MV-4-11 (cell line): ENCODE results near the gene CRELD2.

ENCODE experiments used
- DNase-seq: peaks from one replicate; lab custom pipeline; 2025; lab: John Stamatoyannopoulos, UW

The CRELD2 gene

DNA sequence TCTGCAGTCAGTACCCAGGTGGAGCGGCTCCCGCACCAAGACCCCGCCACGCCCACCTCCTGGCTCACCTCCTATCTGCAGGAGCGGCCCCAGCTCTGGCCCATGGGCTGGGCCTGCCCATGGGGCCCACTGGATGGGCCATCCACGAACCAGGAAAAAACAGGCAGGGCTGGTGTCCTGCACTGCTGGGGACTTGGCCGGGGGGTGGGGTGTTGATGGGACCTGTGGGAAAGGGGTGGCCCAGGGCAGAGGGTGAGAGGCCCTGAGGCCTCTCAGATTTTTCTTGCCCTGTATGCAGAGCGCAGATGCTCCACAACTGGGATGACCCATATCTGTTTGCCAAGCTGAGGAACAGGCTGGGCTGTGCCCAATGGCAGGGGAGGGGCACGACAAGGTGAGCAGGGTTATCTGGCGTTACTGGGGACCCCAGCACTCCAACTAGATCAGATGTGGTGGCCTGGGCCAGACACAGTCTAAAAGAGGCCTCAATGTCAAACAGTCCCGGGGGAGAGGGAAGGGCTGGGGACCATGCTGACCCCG lies 39.5 kb downstream of the CRELD2 start:
- DNase-seq, result no peak

DNA sequence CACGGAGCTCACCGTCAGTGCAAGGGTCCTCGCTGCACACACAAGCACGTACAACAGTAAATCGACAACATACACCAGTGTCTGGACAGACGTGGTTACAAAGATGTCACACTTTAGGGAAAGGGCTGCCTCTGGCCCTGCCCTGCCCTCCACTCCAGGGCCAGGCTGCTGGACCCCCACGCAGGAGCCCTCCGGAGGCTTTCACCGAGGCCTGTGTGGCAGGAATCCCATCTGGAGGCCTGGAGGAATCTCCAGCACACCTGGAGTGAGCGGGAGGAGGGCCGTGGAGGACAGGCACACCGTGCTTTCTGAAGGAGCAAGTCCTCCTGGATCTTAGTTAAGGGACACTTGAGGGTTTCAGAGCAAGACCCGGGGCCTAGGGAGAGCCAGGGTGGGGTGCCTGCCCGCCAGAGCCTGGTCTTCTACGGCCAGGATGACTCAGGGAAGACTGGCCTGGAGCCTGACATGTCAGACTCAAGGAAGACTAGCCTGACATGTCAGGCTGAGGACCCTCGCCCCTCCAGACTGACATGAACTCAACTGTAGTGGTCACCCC lies 40.0 kb downstream of the CRELD2 start:
- DNase-seq, result no peak

DNA sequence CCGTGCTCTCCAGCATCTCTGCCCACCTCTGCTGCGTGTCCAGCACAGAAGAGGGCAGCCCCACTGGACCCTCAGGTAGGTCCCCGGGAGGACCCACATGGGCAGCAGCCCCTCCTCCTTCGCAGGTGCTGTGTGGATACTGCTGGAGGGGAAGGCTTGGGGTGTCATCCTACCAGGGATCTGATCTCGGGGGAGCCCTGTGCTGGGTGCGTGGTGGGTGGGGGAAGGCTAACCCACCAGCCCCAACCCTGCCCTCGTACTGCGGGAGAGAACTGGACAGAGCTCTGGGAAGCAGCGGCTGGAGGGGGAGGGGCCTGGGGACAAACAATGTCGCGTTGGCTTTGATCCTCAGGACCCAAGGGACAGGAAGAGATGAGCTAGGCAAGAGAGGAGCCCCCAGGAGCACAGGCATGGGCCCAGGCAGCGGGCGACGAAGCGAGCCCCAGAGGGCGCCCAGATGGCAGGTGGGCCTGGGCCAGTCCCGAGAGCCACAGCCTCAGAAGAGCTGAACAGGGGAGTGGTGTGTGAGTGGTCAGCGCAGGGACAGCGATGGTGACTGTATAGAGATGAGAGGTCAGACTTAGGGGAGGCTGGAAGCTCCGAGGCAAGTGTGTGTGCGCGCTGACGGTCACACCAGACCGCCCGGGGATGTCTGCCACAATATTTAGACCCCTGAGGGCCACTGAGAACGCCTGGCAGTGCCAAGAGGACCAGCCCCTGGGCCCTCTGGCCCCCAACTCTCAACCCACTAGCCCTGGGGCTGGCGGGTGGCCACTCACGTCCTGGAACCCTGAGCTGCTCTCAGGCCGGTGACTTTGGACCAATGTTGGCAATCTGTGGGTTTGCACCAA lies 40.7 kb downstream of the CRELD2 start:
- no peak for DNase-seq

DNA sequence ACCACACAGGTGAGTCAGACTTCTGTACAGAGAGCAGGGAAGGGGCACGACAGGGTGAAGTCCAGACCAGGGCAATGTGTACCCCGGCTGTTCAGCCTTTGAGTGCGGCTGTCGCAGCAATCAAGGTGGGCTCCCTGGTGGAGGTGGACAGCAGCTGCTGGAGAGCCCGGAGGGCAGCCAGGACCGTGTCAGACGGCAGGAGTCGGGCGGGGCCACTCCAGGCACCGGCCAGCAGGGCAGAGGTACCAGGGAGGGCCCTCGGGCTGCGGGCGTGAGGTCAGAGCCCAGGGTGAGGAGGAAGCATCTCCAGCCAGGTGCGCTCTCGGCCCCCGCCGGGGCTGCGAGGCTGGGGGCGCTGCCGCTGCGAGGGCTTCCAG lies 41.3 kb downstream of the CRELD2 start:
- DNase-seq, result peak; percentile 30

DNA sequence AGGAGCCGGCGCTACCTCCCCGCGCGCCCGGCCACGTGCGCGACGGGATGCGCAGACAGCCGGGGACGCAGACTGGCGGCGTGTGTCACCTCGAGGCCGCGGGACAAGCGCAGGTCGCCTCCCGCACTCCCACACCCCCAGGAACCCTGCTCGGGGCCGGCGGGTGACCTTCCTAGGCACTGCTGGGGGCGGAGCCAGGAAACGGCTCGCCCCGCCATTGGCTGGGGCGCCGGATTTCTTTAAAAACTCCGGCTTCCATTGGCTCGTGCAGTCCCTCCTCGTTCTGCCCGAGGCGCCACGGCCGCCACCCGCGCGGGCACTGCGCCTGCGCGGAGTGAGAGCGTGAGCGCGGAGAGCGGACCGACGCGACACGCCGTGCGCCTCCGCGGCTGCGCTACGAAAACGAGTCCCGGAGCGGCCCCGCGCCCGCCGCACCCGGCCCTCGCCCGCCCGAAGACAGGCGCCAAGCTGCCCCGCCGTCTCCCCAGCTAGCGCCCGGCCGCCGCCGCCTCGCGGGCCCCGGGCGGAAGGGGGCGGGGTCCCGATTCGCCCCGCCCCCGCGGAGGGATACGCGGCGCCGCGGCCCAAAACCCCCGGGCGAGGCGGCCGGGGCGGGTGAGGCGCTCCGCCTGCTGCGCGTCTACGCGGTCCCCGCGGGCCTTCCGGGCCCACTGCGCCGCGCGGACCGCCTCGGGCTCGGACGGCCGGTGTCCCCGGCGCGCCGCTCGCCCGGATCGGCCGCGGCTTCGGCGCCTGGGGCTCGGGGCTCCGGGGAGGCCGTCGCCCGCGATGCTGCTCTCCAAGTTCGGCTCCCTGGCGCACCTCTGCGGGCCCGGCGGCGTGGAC lies 41.9 kb downstream of the CRELD2 start, which contains the start of gene PIM3:
PIM3 (plus strand) TSS at position 614 of the 846 bp plus-strand sequence; CDS start at position 790, 176 bp downstream.
- DNase-seq, result peak; percentile 96

GRCh38 chr22:49961005-49961600 lies 42.7 kb downstream of the CRELD2 start:
- no peak for DNase-seq

DNA sequence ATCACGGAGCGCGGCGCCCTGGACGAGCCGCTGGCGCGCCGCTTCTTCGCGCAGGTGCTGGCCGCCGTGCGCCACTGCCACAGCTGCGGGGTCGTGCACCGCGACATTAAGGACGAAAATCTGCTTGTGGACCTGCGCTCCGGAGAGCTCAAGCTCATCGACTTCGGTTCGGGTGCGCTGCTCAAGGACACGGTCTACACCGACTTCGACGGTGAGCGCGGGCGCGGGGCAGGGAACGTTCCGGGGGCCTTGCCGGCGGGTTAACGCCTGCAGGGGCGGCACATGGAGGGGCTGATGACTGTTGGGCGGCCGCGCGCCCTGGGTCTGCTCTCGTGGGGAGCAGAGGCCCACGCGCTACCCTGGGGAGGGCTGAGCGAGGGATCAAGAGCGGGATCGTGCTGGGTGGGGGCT lies 43.2 kb downstream of the CRELD2 start:
- no peak for DNase-seq

GRCh38 chr22:49962012-49962750 lies 43.7 kb downstream of the CRELD2 start:
- peak; percentile 67 for DNase-seq

GRCh38 chr22:49962751-49963646 lies 44.6 kb downstream of the CRELD2 start:
- no peak for DNase-seq

- no peak for DNase-seq
Measured at GRCh38 chr22:49963647-49964026, 45.2 kb downstream of the CRELD2 start.

GRCh38 chr22:49964136-49965090 lies 46.0 kb downstream of the CRELD2 start:
- no peak for DNase-seq

DNA sequence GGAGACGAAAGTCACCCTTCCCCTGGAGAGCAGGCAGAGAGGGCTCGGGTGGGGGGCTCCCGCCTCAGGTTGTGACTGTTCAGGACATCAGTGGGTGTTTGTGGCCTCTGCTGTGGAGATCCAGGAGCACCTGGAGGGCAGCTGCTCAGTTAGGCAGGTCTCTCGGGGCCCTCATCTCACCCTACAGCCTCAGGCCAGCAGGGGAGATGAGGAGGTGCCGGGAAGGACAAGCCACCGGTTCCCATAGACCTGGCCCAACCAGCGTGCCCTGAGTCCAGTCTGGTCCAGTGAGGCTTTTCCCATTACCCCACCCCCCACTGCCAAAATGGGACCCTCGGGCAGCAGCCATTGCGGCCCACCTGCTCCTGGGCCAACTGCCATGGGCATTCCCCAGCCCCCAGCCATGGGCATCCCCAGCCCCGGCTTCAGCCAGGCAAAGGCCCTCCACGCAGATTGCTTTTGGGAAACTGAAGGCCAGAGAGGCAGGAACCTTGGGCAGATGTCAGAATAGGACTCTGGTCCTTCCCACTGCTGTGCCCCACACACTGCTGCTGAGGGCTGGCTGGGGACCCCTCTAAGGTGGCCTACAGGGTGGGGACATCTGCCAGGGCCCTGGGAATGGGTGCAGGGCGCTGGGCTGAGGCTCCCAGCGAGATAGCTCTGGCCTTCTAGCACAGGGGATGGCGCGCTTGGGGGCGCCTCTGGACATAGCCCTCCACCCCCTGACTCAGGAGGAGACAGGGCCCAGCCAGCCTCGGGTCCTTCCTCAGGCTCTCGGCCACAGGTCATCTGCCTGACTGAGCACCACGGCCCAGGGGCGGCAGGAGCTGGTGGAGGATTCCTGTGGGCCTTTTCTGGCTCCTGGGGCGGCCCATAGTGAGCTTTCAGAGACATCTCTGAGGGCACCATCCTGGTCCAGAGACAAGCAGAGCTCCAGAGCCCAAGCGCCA lies 46.9 kb downstream of the CRELD2 start:
- no peak for DNase-seq

GRCh38 chr22:49966041-49966773 lies 47.8 kb downstream of the CRELD2 start:
- DNase-seq, result no peak

GRCh38 chr22:49966774-49967705 lies 48.6 kb downstream of the CRELD2 start:
- peak; percentile 77 for DNase-seq

DNA sequence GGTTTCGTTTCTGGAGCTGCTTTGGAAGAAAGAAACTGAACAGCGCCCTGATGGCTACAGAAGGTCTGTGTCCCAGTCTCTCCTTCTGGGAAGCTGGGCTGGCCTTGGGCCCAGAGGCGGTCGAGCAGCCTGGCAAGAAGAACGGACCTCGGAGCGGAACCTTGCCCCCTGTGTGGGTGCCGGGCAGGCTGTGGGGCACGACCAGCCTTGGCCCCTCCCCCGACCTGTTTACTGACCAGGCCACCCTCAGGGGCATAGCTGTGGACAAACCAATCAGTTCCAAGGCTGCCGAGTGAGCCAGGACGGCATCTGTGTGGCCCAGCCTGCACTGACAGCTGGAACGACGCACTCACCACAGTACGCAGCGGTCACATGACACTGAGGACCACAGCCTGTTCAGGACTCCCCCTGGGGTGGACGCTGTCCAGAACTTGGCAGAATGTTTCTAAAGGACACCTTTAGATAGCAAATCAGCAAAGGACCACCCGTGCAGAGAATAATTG lies 49.3 kb downstream of the CRELD2 start:
- DNase-seq, result no peak

- no peak for DNase-seq
Measured at GRCh38 chr22:49968313-49968830, 49.9 kb downstream of the CRELD2 start.
